K562 (cell line): Measurements from ENCODE around the gene RAD54L. TPM values are rescaled to one million over a fixed set of nuclear protein-coding genes. Genes with fewer than 3 reads are reported as not detected.

ENCODE experiments used
- DMBX1 ChIP-seq: fragments of 250-450 bp; sonication (Bioruptor Pico); IDR thresholded peaks from 2 replicates; pipeline ENCODE4 v1.8.0; 2022; ENCODE audit warnings: inconsistent platforms, mild to moderate bottlenecking, moderate library complexity, borderline replicate concordance
- ERF ChIP-seq: fragments of 450-650 bp; formaldehyde crosslinking; IDR thresholded peaks from 2 replicates; pipeline ENCODE4 v1.4.0; 2020; ENCODE audit warnings: mild to moderate bottlenecking, mixed read lengths
- polyA plus RNA-seq, 8 experiments: library from polyadenylated mRNA; depleted of rRNA in 4 of 8; stranded (reverse) in 5 of 8; unstranded in 3 of 8; fragments of >200 nt; fragmentation: Nextera tagmentation in 2 of 8; fragmentation: Illumina TruSeq in 1 of 8; extraction: Ambion mirVana in 2 of 8; extraction: Trizol in 1 of 8; gene quantifications; 2 replicates each; pipeline versions ENCODE4 v1.2.1 to v1.2.3, GENCODE V29; 2011 to 2014; ENCODE audit warnings: inconsistent platforms in 1 of 8, missing spikeins in 1 of 8
- total RNA-seq, 7 experiments: library from RNA; depleted of rRNA in 6 of 7; stranded (reverse); fragments of >200 nt in 6 of 7; fragmentation: Illumina TruSeq in 2 of 7; extraction: Trizol in 2 of 7; gene quantifications; 2 replicates each; pipeline versions ENCODE4 v1.2.1 to v1.2.3, GENCODE V29; 2011 to 2021; ENCODE audit warnings: low replicate concordance in 1 of 7
- TF ChIP-seq, protein P1 (sequence below), 2 experiments: fragments of 450-650 bp; IDR thresholded peaks; 2 replicates each; pipeline ENCODE4 v1.6.1; 2016; ENCODE audit warnings: mild to moderate bottlenecking in 2 of 2, borderline replicate concordance in 1 of 2, low read depth in 1 of 2, moderate library complexity in 1 of 2
- TF ChIP-seq, protein P2 (sequence below): conservative IDR thresholded peaks from 2 replicates; pipeline ENCODE4 v1.6.1; 2011; ENCODE audit warnings: low read depth, mild to moderate bottlenecking, low read length; ENCODE audit not compliant: control insufficient read depth

Gene RAD54L
- total and polyA plus RNA-seq, 9 of the 15 experiments (the other 6 are each of a cell fraction or from before 2014, with no cell fraction given) = 17.9 to 92.3 (median 37.5) TPM

DNA sequence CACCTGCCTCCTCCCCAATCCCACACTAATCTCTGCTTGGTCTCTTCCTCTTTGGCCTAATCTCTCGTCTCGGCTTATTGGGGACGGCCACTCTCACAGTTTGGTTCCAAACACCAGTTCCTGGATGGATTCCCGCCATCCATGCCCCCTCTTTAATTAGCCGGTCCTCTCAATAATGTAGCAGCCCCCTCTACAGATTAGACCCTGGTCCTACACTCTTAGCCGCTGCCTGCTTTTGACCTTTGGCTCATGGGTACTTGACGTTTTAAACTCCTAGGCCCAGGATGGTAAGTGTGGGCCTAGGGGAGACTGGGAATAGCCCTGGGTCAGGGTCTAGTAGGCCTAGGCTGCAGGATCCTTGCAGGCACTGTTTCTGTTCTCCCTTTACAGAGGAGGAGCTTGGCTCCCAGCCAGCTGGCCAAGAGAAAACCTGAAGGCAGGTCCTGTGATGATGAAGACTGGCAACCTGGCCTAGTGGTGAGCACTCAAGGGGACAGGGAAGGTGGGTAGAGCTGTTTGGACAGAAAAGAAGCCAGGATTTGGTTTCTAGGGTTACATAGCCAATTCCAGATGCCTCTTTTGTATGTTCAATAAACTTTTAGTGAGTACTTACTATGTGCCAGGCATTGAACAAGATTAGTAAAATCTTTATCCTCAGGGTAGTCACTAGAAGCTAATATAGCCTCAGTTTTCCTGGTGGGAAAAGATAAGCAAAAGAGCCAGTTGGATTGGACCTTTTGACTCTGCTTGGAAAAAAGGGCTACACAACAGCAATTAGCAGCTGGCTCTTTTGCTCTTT, 758 bp downstream of the RAD54L start (continued):
- TF ChIP-seq, protein P1, sequence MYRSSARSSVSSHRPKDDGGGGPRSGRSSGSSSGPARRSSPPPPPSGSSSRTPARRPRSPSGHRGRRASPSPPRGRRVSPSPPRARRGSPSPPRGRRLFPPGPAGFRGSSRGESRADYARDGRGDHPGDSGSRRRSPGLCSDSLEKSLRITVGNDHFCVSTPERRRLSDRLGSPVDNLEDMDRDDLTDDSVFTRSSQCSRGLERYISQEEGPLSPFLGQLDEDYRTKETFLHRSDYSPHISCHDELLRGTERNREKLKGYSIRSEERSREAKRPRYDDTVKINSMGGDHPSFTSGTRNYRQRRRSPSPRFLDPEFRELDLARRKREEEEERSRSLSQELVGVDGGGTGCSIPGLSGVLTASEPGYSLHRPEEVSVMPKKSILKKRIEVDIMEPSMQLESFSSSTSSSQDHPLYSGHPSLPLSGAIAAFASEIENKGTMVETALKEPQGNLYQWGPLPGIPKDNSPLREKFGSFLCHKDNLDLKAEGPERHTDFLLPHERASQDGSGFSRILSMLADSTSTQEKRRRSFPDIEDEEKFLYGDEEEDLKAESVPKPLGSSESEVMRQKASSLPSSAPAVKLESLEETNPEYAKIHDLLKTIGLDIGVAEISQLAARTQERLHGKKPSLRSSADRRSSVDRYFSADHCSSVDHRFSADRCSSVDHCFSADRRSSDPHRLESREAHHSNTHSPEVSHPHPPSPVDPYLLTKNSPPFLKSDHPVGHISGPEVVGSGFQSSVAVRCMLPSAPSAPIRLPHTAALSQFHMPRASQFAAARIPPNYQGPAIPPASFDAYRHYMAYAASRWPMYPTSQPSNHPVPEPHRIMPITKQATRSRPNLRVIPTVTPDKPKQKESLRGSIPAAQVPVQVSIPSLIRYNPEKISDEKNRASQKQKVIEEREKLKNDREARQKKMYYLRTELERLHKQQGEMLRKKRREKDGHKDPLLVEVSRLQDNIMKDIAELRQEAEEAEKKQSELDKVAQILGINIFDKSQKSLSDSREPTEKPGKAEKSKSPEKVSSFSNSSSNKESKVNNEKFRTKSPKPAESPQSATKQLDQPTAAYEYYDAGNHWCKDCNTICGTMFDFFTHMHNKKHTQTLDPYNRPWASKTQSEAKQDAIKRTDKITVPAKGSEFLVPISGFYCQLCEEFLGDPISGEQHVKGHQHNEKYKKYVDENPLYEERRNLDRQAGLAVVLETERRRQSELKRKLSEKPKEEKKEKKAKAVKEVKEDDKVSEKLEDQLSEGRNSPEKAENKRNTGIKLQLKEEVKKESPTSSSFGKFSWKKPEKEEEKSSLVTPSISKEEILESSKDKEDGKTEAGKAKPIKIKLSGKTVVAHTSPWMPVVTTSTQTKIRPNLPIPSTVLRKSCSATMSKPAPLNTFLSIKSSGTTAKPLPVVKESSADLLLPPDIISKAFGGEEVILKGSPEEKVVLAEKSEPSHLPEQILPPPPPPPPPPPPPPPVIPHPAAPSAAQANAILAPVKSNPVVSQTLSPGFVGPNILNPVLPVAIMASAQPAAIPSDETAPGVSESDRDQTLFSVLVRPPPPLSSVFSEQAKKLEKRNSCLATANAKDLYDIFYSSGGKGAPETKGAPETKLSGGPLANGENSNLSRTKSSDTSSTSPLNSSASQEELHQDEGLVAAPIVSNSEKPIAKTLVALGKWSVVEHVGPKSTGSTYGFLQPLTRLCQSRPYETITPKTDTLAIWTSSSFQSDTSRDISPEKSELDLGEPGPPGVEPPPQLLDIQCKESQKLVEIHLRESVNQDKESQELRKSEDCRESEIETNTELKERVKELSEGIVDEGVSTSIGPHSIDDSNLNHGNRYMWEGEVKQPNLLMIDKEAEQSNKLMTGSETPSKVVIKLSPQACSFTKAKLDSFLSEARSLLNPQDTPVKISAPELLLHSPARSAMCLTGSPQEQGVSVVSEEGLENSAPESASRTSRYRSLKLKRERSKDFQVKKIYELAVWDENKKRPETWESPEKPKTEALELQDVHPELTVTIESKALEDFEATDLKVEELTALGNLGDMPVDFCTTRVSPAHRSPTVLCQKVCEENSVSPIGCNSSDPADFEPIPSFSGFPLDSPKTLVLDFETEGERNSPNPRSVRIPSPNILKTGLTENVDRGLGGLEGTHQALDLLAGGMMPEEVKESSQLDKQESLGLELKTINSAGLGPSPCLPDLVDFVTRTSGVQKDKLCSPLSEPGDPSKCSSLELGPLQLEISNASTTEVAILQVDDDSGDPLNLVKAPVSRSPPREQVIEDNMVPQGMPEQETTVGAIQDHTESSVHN (IDR thresholded peaks at IDR 0.05; ENCODE audit: borderline replicate concordance in 1 of 2, low read depth in 1 of 2) = no peak
- TF ChIP-seq DMBX1 (no peak), ERF (peak; percentile 43; the same call in 1 of the 2 replicates)
- TF ChIP-seq, protein P2, sequence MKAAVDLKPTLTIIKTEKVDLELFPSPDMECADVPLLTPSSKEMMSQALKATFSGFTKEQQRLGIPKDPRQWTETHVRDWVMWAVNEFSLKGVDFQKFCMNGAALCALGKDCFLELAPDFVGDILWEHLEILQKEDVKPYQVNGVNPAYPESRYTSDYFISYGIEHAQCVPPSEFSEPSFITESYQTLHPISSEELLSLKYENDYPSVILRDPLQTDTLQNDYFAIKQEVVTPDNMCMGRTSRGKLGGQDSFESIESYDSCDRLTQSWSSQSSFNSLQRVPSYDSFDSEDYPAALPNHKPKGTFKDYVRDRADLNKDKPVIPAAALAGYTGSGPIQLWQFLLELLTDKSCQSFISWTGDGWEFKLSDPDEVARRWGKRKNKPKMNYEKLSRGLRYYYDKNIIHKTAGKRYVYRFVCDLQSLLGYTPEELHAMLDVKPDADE = no peak
